HT-29 (cell line): Measurements from ENCODE around the gene C1QTNF5. TPM values are rescaled to one million over a fixed set of nuclear protein-coding genes. Genes with fewer than 3 reads are reported as not detected.

Experiments
- DNase-seq: peaks from one replicate; pipeline ENCODE4 v3.0.0-alpha.2; 2015; ENCODE audit warnings: low spot score
- total RNA-seq: library from RNA; depleted of rRNA; stranded (reverse); fragments of >200 nt; shearing (Covaris generic); gene quantifications from 2 replicates; pipeline ENCODE4 v1.2.3, GENCODE V29; 2014

The C1QTNF5 gene
- total RNA-seq, 1 experiment from 2014 or later = 0.56 TPM

- DNase-seq = peak; percentile 56
These were observed 22.2 kb downstream of the C1QTNF5 start for GRCh38 chr11:119318240-119319135.

- DNase-seq = no peak
These were observed 23.0 kb downstream of the C1QTNF5 start for GRCh38 chr11:119317592-119318239.

- peak; percentile 44 for DNase-seq
These were observed 23.7 kb downstream of the C1QTNF5 start, which contains the start of gene MCAM for GRCh38 chr11:119316729-119317591. TSS of gene MCAM (minus strand) at chr11:119317130. CDS start at chr11:119317101, 29 bp downstream.

GRCh38 chr11:119316016-119316728, 24.5 kb downstream of the C1QTNF5 start:
- DNase-seq = peak; percentile 59

- peak; percentile 72 for DNase-seq
These were observed 25.3 kb downstream of the C1QTNF5 start for GRCh38 chr11:119315131-119316015.

GRCh38 chr11:119314726-119315125, 26.0 kb downstream of the C1QTNF5 start:
- DNase-seq = no peak

- no peak for DNase-seq
These were observed 30.0 kb downstream of the C1QTNF5 start for GRCh38 chr11:119310682-119311052.

- DNase-seq = no peak
These were observed 30.6 kb downstream of the C1QTNF5 start for GRCh38 chr11:119309953-119310681.

- no peak for DNase-seq
These were observed 31.3 kb downstream of the C1QTNF5 start for GRCh38 chr11:119309411-119309810.

GRCh38 chr11:119307974-119308373, 32.7 kb downstream of the C1QTNF5 start:
- no peak for DNase-seq

- DNase-seq = peak; percentile 9
These were observed 33.5 kb downstream of the C1QTNF5 start for GRCh38 chr11:119307219-119307618.

- DNase-seq = no peak
These were observed 34.3 kb downstream of the C1QTNF5 start for GRCh38 chr11:119306373-119306890.

GRCh38 chr11:119305556-119306372, 34.9 kb downstream of the C1QTNF5 start:
- no peak for DNase-seq

GRCh38 chr11:119303227-119303718, 37.4 kb downstream of the C1QTNF5 start:
- DNase-seq = no peak

GRCh38 chr11:119300198-119300964, 40.3 kb downstream of the C1QTNF5 start:
- DNase-seq = no peak

- DNase-seq = no peak
These were observed 41.3 kb downstream of the C1QTNF5 start for GRCh38 chr11:119299416-119299815.

- no peak for DNase-seq
These were observed 42.0 kb downstream of the C1QTNF5 start for GRCh38 chr11:119298726-119299125.
